Thoracic aorta (tissue), 2 donors: ENCODE data around the gene ANAPC7. TPM values are rescaled to one million over a fixed set of nuclear protein-coding genes. Genes with fewer than 3 reads are reported as not detected.
"Not testable (repeated sequence)": the region's sequence is repeated elsewhere in the genome, so short reads cannot be mapped to it uniquely, and the experiment has no call there.

Experiments used
- ATAC-seq: fragments of 150-250 bp; one replicate; pipeline ENCODE4 v1.8.0; 2017; ENCODE audit warnings: low read depth; ENCODE audit not compliant: insufficient number of reproducible peaks, low FRiP score
- DNase-seq: peaks from one replicate; pipeline ENCODE4 v3.0.0-alpha.2; 2020; ENCODE audit warnings: low spot score
- H3K27ac ChIP-seq, 2 donors: fragments of 200-600 bp; sonication (generic); 1 replicate in 1 of 2; 2 replicates in 1 of 2; pipeline ENCODE4 v1.5.1; 2016; ENCODE audit warnings: mild to moderate bottlenecking in 2 of 2, moderate library complexity in 2 of 2
- H3K27me3 ChIP-seq: fragments of 200-600 bp; sonication (generic); replicated peaks from 2 replicates; pipeline ENCODE4 v1.6.0; 2016; ENCODE audit warnings: mild to moderate bottlenecking; ENCODE audit not compliant: insufficient read depth
- H3K36me3 ChIP-seq: fragments of 200-600 bp; sonication (generic); one replicate; pipeline ENCODE4 v1.5.1; 2016
- H3K4me1 ChIP-seq, 2 donors: fragments of 200-600 bp; sonication (generic); 1 replicate in 1 of 2; 2 replicates in 1 of 2; pipeline versions ENCODE4 v1.5.1 to v1.6.0; 2016; ENCODE audit warnings: low read depth in 2 of 2, mild to moderate bottlenecking in 1 of 2; ENCODE audit not compliant: control insufficient read depth in 1 of 2
- H3K4me3 ChIP-seq: fragments of 200-600 bp; sonication (generic); 2 replicates; pipeline ENCODE4 v1.5.1; 2016; ENCODE audit warnings: mild to moderate bottlenecking
- H3K9me3 ChIP-seq: fragments of 200-600 bp; sonication (generic); 2 replicates; pipeline ENCODE4 v1.5.1; 2016
- total RNA-seq, 2 donors: library from RNA; depleted of rRNA; stranded (reverse); fragments of >200 nt; gene quantifications; one replicate each; pipeline versions ENCODE4 v1.1.0 to v1.2.3, GENCODE V29; 2016
- TF ChIP-seq, protein P1 (sequence below): fragments of 200-600 bp; sonication (generic); IDR thresholded peaks from one replicate; pipeline ENCODE4 v1.5.1; 2019; ENCODE audit warnings: antibody characterized with exemption

ANAPC7 gene
- total RNA-seq, 2 donors from 2014 or later = 41.0 to 66.9 TPM

DNA sequence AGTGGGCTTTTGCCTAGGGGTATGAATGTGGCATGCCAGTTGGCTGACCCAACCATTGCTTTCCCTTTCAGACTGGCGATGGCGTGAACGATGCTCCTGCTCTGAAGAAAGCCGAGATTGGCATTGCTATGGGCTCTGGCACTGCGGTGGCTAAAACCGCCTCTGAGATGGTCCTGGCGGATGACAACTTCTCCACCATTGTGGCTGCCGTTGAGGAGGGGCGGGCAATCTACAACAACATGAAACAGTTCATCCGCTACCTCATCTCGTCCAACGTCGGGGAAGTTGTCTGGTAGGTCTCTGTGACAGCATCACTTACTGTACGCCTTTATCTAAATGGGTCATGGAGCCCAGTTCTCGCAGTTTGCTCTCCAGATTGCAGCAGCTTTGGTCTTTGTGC is 61.4 kb downstream of the ANAPC7 start:
- Histone ChIP-seq H3K27ac (no peak overlapping the region), H3K4me3 (no peak overlapping the region), H3K9me3 (no peaks in the 10 kb centered on the region), H3K36me3 (peaks cover 89% of the 10 kb centered on the region), H3K27me3 (no peaks in the 10 kb centered on the region), H3K4me1 (no peaks in the 10 kb centered on the region)
- DNase-seq (no peak), ATAC-seq (no peak)
- TF ChIP-seq, protein P1, sequence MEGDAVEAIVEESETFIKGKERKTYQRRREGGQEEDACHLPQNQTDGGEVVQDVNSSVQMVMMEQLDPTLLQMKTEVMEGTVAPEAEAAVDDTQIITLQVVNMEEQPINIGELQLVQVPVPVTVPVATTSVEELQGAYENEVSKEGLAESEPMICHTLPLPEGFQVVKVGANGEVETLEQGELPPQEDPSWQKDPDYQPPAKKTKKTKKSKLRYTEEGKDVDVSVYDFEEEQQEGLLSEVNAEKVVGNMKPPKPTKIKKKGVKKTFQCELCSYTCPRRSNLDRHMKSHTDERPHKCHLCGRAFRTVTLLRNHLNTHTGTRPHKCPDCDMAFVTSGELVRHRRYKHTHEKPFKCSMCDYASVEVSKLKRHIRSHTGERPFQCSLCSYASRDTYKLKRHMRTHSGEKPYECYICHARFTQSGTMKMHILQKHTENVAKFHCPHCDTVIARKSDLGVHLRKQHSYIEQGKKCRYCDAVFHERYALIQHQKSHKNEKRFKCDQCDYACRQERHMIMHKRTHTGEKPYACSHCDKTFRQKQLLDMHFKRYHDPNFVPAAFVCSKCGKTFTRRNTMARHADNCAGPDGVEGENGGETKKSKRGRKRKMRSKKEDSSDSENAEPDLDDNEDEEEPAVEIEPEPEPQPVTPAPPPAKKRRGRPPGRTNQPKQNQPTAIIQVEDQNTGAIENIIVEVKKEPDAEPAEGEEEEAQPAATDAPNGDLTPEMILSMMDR = no peak

DNA sequence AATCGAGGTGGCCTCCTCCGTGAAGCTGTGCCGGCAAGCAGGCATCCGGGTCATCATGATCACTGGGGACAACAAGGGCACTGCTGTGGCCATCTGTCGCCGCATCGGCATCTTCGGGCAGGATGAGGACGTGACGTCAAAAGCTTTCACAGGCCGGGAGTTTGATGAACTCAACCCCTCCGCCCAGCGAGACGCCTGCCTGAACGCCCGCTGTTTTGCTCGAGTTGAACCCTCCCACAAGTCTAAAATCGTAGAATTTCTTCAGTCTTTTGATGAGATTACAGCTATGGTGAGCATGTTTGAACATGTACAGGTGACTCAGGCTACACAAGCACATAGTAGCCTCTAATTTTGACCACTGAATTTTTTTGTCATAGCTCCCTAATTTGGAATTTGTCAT is 62.8 kb downstream of the ANAPC7 start:
- no peaks in the 10 kb centered on the region for H3K27me3 ChIP-seq
- no peak overlapping the region for H3K4me3 ChIP-seq
- peaks cover 96% of the 10 kb centered on the region for H3K36me3 ChIP-seq
- no peaks in the 10 kb centered on the region for H3K4me1 ChIP-seq
- TF ChIP-seq, protein P1 = no peak
- DNase-seq = no peak
- no peaks in the 10 kb centered on the region for H3K9me3 ChIP-seq
- ATAC-seq = no peak
- H3K27ac ChIP-seq = no peak overlapping the region

GRCh38 chr12:110340261-110340660 is 63.2 kb downstream of the ANAPC7 start:
- H3K36me3 ChIP-seq = peaks cover 96% of the 10 kb centered on the region
- DNase-seq, H3K4me3 ChIP-seq, H3K4me1 ChIP-seq, H3K9me3 ChIP-seq, H3K27ac ChIP-seq, H3K27me3 ChIP-seq, ATAC-seq: not testable (repeated sequence)

GRCh38 chr12:110339184-110339952 is 64.1 kb downstream of the ANAPC7 start:
- Histone ChIP-seq H3K9me3 (no peaks in the 10 kb centered on the region), H3K27ac (no peak overlapping the region), H3K36me3 (peaks cover 96% of the 10 kb centered on the region), H3K27me3 (no peaks in the 10 kb centered on the region), H3K4me1 (no peaks in the 10 kb centered on the region), H3K4me3 (no peak overlapping the region)
- ATAC-seq = no peak
- TF ChIP-seq, protein P1 = no peak
- no peak for DNase-seq

DNA sequence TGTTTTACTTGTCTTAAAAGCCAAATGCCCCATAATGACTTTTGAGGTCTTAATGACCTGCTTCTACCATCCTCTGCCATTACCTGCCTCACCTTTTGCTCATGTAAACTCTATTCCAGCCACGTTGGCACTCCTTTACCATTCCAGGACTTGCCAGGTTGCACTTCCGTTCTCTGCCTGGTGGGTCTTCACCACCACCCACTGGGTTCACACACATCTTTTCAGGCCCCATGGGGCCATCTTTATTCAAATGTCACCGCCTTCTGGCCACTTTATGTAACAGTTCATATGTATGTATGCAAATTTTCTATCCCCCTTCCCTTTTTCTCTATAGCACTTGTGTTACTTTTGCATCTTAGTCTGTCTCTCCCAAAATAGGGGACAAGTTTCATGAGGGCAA is 64.8 kb downstream of the ANAPC7 start:
- ATAC-seq = no peak
- Histone ChIP-seq H3K27ac (no peak overlapping the region), H3K36me3 (peaks cover 96% of the 10 kb centered on the region)

More for the DNA sequence above, 64.8 kb downstream of the ANAPC7 start:
- H3K27me3 ChIP-seq = no peaks in the 10 kb centered on the region
- TF ChIP-seq, protein P1 = no peak
- no peak for DNase-seq
- H3K4me3 ChIP-seq = no peak overlapping the region
- no peaks in the 10 kb centered on the region for H3K4me1 ChIP-seq
- no peaks in the 10 kb centered on the region for H3K9me3 ChIP-seq
